Ramos (cell line): ENCODE measurements around the gene RFC3.
"Not testable (repeated sequence)": the region's sequence is repeated elsewhere in the genome, so short reads cannot be mapped to it uniquely, and the experiment has no call there.

ENCODE experiments used
- in situ Hi-C: fragments of 300-500 bp; cut with MboI; formaldehyde crosslinking; loops from one replicate; pipeline ENCODE4 v1.14.3; 2022; ENCODE audit warnings: low sequenced_read_pairs; ENCODE audit not compliant: unreplicated experiment

Gene RFC3, protein sequence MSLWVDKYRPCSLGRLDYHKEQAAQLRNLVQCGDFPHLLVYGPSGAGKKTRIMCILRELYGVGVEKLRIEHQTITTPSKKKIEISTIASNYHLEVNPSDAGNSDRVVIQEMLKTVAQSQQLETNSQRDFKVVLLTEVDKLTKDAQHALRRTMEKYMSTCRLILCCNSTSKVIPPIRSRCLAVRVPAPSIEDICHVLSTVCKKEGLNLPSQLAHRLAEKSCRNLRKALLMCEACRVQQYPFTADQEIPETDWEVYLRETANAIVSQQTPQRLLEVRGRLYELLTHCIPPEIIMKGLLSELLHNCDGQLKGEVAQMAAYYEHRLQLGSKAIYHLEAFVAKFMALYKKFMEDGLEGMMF

GRCh38 chr13:33817901-33818706 lies at the start of gene RFC3:
RFC3 (plus strand) TSS chr13:33818149; CDS start chr13:33818179, 30 bp downstream.
- in situ Hi-C loops: no loop called here

GRCh38 chr13:33771296-33771695 lies 46.7 kb upstream of the RFC3 start:
- in situ Hi-C loops: no loop called here

DNA sequence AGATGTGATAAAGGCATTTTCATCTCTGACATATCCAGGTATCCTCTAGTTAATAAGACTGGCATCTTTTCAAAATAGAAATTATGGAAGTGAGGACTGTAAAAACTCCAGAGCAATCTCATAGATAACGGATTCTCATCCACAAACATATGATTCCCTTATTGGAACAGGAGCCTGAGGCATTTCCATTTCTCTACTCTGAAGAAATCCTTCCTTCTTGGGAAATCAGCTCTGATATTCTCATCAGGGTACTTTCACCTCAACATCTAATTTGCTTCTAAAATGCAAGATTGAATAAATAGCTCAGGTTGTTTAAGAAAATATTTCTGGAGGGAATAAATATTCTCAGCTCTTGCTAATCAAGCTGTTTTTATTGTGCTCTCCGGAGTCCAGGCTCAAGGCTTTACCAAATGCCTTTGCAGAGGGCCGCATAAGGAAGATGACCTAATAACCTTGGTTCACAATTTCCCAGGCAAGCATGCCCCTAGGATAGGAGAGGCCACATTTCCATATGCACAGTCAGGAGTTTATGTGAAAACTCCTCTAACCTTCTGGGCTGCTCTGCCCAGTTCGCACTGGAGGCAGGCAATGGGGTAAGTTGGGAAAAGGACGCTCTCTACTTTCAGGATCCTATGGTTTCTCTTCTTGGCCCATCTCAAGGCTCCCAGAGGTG lies 44.0 kb upstream of the RFC3 start:
- in situ Hi-C loops: no loop called here

- in situ Hi-C loops: no loop called here
These were observed 42.4 kb upstream of the RFC3 start for GRCh38 chr13:33775339-33776108.

DNA sequence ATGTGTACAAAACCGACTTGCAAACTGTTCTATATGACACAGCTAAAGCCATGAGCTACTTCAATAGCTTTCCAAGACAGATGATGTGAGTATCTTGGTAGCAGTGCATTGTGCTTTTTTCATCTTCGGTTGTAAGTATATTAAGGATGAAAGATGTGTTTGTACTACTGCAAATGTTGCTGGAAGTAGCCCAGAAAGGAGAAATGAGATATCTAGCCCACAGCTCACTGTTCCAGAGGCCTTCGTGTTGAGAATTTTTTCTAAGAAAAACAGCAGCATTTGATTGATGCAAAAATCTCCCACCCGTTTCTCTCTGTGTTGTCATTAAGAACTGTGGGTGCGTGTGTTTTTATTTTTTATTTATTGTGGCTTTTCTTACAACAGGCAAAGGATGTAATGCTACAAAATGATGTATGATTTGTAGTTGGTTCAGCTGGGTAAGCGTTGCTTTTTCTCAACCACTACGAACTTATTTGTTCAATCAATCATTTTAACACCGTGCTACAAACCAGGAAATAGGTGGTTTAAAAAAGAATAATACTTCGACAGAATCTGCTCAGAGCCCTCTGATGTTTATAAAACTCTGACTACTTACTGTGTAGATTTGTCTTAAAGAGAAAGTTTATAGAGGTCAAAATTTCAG lies 41.6 kb upstream of the RFC3 start:
- in situ Hi-C loops: no loop called here

- in situ Hi-C loops: no loop called here
These were observed 35.3 kb upstream of the RFC3 start for GRCh38 chr13:33782631-33783030.

- in situ Hi-C loops: not testable (repeated sequence)
These were observed 34.7 kb upstream of the RFC3 start for GRCh38 chr13:33783212-33783611.

GRCh38 chr13:33784738-33785137 lies 33.2 kb upstream of the RFC3 start:
- in situ Hi-C loops: no loop called here

- in situ Hi-C loops: no loop called here
These were observed 32.6 kb upstream of the RFC3 start for GRCh38 chr13:33785384-33785783.

DNA sequence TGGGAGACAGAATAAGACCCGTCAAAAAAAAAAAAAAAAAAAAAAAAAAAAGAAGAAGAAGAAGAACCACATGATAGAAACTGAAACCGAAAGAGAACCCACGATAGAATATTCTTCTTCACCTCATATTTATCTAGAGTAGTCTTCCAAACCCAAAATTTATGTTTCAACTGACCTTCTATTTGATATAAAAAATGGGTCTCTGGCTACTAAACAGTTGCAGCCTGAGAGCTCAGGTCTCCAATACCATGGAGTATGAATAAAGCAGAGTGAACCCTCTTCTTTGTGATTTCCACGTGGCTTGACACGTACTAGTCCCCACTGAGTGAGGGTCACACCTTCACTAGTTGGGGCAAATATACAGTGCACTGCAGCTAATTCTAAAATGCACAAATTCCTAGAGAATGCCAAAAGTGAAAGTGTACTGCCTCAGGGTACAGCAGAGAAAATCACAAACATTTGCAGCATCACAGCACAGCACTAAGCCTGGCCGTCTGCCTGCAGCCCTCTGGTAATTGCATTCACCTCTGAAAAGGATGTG lies 30.8 kb upstream of the RFC3 start:
- in situ Hi-C loops: no loop called here

- in situ Hi-C loops: no loop called here
These were observed 28.8 kb upstream of the RFC3 start for GRCh38 chr13:33789066-33789606.

DNA sequence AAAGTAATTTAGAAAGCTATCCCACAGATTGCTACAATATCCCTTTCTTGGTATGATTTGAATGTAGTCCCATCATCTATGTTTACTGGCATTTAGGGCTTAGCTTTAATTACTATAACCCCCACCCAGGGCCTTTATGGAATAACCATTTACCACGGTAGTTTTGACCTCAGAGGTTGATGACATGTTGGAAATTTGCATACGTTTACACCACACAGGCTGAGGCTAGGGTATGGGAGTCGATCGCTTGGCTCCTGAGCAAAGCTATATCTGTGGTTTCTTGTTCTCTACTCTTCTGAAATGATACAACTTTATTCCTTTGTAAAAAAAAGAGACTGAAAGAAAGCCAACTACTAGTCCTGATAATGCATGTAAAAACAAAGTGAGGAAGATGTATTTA lies 28.2 kb upstream of the RFC3 start:
- in situ Hi-C loops: no loop called here

- in situ Hi-C loops: no loop called here
These were observed 24.2 kb upstream of the RFC3 start for GRCh38 chr13:33793726-33794125.

GRCh38 chr13:33794576-33794975 lies 23.4 kb upstream of the RFC3 start:
- in situ Hi-C loops: no loop called here

DNA sequence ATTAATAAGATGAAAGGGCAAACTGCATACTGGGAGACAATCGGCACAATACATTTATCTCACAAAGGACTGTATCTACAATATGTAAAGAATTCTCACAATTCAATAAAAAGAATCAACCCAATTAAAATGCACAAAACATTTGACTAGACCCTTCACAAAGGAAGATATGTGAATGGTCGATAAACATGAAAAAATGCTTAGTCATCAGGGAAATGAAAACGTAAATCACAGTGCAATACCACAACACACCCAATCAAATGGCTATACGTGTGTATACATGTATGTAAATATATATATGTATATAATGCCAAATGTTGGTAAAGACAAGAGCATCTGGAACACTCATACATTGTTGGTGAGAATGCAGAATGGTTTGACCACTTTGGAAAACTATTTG lies 21.9 kb upstream of the RFC3 start:
- in situ Hi-C loops: no loop called here

GRCh38 chr13:33797622-33798021 lies 20.3 kb upstream of the RFC3 start:
- in situ Hi-C loops: no loop called here

GRCh38 chr13:33798023-33798422 lies 19.9 kb upstream of the RFC3 start:
- in situ Hi-C loops: no loop called here

DNA sequence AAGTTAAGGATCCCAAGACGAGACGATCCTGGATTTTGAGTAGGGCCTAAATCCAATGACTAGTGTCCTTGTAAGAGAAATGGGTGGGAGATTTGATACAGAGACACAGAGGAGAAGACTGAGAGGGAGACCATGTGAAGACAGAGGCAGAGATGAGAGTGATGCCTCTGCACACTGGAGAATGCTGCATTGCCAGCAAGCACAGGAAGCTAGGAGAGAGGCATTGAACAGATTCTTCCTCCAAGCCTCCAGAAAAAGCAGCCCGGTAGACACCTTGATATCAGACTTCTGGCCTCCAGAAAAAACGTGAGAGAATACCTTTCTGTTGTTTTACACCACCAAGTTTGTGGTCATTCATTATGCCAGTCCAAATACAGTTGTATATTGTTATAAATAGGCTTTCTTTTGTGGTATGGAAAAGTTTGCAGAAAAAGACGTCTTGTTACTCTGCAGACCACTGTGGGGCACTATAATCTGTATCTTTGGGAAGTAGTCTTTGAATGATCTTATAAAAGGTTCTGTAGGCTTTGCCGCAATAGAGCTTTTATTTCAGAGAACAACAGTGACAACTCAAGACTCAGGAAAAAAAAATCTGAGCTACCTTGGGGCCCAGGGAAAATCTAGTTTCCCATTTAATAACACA lies 17.9 kb upstream of the RFC3 start:
- in situ Hi-C loops: no loop called here

- in situ Hi-C loops: no loop called here
These were observed 17.2 kb upstream of the RFC3 start for GRCh38 chr13:33800646-33801186.
